ENCODE results near the gene SERPINE1.

Gene SERPINE1

DNA sequence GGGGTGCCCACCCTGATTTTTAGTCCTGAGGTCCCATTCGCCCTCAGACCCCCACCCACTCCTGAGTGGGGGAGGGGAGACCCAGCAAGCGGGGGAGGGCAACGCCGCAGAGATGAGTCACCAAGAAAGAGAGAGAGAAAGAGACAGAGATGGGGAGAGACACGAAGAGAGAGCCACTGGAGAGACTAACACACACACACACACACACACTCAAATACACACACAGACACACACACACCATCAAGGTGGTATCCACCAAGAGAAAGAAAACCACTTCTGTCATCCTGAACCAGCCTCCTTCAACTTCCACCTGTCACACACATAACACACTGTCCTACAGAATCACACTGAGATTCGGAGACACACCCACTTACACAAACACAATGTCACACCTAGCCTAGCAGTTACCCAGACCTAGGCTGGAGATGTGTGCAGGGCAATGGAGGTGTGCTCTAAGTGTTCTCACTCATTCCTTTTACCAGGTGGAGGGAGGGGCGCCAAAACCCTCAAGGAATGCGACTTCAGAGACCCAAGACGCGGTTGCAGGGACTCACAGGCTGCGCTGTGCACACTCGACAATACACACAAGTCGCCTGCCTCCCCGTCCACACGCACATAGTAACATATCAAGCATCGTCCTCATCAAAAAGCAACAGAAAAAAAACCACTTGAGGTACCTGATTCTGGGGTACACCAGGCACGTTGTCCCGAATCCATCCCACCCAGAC is 42.4 kb downstream of the SERPINE1 start:
- DNase-seq (ENCODE audit: low read depth in 2 of 2) = no peak

DNA sequence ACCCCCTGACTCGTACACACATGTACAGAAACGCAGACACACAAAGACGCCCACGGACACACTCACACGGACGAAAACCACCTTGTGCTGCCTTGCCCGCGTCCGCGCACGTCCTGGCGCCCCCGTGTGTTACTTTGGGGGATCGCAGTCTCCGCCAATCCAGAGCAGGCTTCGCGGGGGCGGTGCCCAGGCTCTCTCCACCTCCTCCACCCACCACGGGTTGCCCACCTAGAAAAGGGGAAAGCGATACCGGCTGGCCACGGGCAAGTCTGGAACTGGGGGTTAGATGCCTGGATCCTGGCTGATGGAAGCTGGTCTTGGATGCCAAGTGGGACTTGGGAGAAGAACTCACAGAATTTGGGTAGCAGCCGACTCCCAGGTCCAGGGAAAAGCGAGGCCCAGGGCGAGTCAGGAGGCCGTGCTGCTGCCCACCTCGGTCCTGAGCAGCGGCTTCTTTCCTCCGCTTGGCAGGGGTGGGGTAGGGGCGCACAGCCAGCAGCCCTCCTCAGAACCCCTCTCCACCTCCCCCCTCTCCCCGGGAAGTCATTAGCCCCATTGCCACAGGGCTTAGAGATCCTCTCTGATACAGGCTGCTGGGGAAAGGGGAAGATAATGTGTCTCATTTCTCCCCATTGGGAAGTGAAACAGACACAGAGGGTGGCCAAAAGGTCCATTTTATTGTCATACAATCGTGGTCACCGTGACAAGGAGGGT is 43.1 kb downstream of the SERPINE1 start:
- peak; percentile 59 to 70 for DNase-seq (ENCODE audit: low read depth in 2 of 2)

DNA sequence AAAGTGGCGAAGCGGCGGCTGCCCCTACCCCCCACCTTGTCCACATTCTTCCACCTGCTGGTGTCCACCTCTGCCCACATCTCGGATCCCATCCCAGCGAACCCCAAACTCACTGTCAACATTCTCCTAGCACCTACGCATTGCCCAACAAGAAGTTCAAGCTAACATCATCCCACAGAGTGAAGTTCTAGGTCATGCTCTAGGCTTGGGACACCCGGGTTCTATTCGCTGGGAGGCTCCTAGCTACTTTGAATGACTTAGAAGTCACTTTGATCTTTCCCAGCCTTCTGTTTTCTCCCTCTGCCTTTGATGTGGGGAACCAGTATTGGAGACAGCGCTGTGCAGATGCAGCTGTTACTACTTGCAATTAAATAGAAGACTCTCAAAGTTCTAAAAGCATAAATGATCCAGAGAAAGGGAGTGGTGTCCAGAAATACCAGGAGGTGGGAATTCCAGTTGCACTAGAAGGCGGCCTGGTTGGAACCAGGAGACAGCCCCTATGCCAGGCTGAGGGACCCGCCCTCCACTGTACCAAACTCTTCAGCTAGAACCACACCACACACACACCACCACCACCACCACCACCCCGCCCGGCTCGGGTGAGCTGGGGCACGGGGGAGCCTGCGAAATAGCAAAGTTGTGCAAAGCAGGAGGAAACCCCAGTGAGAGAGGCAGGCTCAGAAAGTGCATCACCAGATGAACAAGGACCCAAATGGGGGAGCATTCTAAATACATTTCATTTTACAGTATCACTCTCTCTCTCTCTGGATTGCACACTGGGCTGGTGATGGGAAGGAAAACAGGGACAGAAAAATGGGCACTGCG is 43.9 kb downstream of the SERPINE1 start:
- DNase-seq (ENCODE audit: low read depth in 2 of 2) = no peak

DNA sequence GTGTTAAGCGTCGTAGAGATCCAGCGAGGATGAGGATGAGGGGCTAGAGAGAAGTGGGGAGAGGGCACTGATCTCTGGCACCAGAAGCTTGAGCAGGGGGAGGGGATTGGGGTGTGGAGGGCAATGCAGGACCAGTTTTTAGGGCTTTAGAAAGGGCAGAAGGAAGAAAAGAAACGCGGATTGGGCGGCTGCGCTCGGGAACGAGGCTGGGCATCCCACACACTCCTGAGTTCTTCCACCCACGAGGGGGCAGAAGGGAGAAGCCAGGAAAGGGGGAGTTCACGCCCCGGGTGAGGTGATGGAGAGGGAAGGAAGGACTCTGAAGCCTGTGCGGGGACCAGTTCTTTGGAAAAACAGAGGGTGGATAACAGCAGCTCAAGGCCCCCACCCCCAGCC is 44.5 kb downstream of the SERPINE1 start:
- DNase-seq (ENCODE audit: low read depth in 2 of 2) = no peak

DNA sequence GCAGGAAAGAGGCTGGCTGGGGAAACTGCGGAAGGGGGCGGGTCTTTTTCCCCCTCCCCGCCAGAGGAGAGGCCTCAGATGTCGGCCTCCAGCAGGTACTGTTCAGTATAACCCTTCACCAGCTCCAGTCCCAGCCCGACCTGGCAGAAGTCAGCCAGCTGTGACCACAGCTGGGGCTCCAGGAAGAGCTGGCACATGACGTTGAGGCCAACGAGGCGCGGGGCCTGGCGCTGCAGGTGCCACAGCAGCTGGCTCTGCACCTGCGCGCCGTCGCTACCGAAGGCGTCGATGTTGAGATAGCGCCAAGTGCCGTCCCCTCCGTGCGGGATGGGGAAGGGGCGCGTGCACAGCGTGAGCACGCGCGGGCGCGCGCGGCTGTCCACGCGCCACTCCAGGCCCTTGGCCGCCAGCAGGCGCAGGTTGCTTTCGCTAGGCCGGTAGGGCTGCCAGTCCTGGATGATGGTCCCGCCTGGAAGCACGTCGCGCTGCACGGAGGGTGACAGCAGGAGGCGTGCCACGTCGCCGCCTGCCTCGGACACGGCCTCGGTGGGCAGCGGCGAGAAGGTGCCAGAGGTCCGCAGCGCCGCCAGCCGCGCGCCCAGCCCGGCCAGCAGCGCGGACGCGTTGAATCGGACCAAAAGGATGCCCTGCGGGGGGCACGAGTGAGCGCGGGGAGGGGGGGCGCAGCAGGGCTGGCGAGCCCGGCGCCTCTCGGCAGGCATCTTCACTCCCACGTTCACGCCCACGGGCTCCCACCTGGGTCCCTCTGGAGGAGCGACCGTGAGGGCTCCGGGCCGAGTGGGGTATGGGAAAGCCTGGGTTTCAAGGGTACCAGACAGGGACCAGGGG is 45.3 kb downstream of the SERPINE1 start:
- DNase-seq (ENCODE audit: low read depth in 2 of 2) = no peak

DNA sequence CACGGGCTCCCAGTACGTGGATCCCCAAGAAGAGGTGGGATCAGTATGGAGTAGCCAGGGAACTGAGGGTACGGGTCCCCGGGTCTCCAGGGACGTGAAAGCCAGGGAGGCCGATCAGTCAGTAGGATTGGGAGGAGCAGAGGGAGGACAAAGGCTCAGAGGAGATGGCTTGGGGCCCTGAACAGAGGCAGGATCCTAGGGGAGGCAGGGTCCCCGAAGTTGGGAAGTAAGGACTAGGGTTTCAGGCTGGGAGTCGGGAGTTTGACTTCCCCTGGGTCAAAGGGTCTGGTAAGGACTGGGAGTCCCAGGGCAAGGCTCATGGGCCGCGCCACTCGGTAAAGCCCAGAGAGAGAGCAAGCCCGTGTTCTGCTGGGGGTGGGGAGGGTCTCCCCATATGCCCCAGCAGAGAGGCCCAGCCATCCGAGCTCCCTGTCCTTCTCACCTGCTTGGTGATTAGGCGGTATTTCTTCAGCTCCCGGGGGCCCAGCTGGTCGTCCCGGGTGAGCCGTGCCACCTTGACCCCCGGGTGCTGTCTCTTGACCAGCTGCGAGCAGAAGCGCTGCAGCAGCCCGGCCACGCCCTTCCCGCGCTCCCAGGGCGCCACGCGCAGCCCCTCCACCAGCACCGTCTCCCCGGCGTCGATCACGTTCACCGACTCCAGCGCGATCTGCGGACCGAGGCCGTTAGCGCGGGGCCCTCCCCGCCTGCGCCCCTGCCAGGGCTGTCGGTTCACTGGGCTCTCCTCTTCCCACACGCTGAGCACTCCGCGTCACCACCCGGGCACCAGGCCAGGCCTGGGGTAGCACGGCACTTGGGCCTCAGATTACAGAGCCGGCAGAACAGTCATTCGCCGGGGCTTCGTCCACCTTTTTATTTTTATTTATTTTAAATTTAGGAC is 46.2 kb downstream of the SERPINE1 start:
- no peak for DNase-seq (ENCODE audit: low read depth in 2 of 2)

DNA sequence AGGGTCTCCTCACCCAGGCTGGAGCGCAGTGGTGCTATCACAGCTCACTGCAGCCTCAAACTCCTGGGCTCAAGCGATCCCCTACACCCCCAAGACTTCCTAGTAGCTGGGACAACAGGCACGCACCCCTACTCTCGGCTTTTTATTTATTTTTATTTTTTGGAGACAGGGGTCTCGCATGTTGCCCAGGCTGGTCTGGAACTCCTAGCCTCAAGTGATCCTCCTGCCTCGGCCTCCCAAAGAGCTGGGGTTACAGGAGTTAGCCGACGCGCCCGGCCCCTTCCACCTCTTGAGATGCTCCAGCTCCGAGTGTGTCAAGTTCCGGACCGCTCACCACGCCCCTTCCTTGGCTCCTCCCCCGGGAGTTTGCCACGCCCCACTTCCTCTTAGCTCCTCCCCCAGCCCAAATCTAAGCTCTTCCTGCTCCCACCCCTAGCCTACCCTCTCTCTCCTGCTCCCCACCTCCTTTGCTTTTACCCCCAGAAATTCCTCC is 46.9 kb downstream of the SERPINE1 start:
- peak in 1 of 2 donors; percentile 31 for DNase-seq (ENCODE audit: low read depth in 2 of 2)

DNA sequence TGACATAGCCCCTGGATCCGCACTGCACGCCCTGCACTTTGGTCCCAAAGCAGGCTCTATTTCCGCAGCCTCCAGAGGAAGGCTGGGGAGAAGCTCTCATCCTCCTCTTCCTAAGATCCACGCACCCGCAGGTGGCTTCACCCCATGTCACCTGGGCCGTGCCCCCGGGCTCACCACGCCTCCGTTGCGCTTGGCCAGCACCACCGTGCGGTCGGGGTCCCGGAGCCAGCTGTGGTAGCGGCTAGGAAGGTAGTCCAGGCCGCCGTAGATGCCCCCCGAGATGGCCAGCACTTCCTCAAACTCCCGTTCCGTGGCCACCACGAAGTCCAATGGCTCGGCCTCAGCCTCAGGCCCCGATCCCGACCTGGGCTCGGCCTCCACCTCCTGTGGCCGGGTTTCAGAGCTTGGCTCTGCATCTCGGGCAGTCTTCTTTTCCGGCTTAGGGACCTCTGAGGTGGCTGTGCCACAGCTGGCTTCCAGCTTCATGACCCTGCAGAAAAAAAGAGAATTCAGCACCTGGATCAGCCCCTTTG is 47.5 kb downstream of the SERPINE1 start:
- no peak for DNase-seq (ENCODE audit: low read depth in 2 of 2)

DNA sequence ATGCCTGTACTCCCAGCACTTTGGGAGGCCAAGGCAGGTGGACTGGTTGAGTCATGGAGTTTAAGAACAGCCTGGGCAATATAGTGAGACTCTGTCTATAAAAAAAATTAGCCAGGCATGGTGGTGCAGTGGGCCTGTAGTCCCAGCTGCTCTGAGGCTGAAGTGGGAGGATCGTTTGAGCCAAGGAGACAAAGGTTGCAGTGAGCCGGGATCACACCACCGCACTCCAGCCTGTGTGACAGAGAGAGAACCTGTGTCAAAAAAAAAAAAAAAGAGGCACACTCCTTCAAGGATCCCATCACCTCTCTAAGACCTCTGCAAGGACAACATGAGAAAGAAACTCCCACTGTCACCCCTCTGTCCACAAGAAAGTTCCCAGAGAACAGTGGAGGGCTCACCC is 48.8 kb downstream of the SERPINE1 start:
- DNase-seq (ENCODE audit: low read depth in 2 of 2) = no peak

DNA sequence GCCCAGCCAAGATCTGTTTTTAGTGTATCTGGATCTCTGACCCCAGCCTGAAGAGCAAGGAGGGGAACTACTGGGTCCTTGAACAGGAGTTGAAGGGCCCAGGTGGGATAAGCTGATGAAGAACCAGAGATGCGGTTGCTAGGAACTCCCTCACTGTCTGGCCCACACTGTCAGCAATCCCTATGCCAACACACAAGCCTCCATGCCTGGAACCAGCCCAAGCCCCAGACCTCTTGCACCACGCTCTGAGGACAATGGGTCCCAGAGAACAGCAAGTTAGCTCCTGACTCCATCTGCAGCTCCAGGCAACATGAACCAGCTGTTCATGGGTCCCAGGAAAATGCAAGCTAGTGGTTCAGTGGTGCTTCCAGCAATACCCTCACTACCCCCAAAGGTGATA is 50.7 kb downstream of the SERPINE1 start:
- no peak for DNase-seq (ENCODE audit: low read depth in 2 of 2)

DNA sequence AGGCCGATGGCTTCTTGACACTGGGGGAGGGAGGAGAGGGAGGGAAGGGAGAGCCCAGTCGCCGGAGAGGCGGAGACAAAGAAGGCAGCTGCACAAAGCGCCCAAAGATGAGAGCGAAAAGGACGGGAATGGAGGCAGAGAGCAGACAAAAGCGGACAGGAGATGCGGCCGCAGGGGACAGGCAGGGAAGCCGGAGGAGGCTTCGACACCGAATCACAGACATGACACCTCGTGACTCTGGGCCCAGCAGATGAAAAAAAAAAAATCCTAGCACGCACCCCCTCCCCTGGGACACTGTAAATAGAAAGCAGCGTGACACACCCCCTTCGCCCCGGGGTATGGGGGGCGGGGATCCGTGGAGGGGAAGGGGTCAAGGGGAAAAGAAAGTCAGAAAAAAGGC is 52.2 kb downstream of the SERPINE1 start:
- DNase-seq (ENCODE audit: low read depth in 2 of 2) = no peak

DNA sequence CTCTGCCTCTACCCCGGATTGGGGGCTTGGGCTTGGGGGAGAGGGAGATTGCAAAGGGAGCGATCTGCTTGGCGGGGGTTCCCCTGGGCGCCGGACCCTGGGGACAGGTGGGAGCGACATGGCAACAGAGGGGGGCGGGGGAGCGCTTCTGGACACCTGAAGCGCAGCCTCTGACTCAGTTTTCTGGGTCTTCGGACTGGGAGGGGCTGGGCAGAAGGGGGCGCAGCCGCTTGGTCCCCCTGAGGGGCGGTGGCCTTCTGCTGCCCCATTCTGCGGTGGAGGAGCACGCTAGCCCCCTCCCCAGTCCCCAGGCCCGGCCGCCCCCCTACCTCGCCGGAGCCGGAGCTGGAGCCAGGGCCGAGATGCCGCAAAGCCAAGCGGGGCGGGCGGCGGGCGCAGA is 52.8 kb downstream of the SERPINE1 start:
- no peak for DNase-seq (ENCODE audit: low read depth in 2 of 2)

DNA sequence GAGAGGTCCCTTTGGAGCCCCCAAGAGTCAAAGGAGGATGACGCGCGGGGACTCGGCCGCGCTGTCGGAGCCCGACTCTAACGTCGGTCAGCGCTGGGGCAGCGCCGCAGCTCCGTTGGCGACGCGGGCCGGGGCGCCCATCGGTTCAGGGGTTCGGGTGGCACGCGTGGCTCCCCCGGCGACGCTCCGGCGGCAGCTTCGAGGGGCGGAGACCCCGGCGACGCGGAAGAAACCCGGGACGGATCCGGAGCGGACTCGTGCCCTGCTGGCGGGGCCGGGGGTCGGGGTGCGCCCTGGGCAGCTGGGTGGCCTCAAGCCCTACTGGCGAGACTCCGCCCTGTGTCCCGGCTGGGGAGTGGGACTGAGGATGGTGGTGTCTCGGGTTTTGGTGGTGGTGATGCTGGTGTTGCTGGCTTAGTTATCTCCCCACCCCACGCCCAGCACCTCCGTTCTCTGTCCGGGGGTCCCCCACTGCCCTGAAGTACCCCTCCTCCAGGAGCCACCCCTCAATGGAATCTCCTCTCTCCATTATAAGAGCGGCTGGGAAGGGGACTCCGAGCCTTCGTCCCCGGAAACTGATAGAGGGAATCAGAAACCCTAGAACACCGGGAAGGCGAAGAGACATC is 53.3 kb downstream of the SERPINE1 start, which contains the start of gene NAT16:
TSS of gene NAT16 (minus strand) at position 164 of the 626 bp plus-strand sequence. CDS start 5,486 bp downstream, outside the sequence.
- no peak for DNase-seq (ENCODE audit: low read depth in 2 of 2)

DNA sequence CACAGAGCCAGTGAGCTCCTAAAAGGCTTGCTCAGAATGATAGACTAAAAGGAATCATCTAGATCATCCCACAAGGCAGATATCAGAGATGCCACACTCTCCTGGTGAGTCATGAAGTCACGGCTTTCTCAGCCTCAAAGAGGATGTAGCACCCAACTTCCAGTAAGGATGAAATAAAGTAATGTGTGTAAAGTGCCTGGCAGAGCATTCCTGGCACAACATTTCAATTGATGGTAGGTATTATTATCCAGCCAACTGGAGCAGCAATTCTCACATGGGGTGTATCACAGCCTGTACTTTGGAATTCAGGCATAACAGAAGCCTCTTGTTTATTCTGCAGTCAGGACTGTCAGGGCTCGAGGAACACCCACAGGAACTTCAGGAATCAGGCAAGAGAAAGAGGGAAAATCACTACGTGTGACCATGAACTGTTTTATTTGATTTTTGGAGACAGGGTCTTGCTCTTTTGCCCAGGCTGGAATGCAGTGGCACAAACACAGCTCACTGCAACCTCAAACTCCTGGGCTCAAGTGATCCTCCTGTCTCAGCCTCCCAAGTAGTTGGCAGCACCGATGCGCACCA is 58.4 kb downstream of the SERPINE1 start:
- DNase-seq (ENCODE audit: low read depth in 2 of 2) = no peak

DNA sequence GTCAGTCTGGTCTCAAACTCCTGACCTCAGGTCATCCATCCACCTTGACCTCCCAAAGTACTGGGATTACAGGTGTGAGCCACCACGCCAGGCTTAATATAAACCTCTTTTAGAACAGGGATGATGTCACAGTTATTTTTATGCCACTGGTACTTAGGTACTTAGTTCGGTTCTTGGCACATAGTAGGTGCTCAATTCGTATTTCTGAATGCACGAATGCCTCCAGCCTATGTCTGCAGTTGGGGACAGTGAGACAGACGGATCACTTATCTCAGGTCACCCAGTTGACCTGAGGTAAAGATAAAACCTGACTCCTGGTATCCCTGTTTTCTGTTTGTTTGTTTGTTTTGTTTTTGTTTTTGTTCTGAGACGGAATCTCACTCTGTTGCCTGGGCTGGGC is 59.3 kb downstream of the SERPINE1 start:
- no peak for DNase-seq (ENCODE audit: low read depth in 2 of 2)

DNA sequence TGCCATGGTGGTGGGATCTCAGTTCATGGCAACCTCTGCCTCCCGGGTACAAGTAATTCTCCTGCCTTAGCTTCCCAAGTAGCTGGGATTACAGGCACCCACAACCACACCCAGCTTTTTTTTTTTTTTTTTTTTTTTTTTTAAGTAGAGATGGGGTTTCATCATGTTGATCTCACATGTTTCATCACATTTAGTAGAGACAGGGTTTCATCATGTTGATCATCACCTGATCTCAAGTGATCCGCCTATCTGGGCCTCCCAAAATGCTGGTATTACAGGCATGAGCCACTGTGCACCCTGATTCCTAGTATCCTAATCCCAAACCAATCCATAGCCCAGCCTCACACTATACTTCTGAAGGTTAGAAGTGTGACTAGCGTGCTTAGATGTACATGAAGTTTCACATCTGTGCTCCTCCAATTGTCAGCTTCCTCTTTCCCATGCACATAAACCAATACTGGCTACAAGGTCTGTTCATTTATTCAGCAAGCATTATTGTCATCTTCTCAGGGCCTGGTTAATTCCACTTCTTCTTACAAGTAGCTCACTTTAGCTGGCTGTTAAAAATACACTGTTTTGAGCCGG is 60.0 kb downstream of the SERPINE1 start:
- no peak for DNase-seq (ENCODE audit: low read depth in 2 of 2)
